OCI-LY7 (cell line): Measurements from ENCODE around the gene EIF5AL1. TPM values are rescaled to one million over a fixed set of nuclear protein-coding genes. Genes with fewer than 3 reads are reported as not detected.

Experiments used
- BruUV-seq: library from RNA; stranded (reverse); fragments of 400-500 nt; replicated peaks from 2 replicates; lab custom pipeline; 2021; lab: Mats Ljungman, UMichigan
- CTCF ChIA-PET: fragments of 300-600 bp; sonication (Branson Sonifier 250); formaldehyde crosslinking; loops from one replicate; lab custom pipeline; 2022; ENCODE audit warnings: antibody characterized with exemption; ENCODE audit not compliant: unreplicated experiment; lab: Charles Lee
- POLR2A ChIA-PET: fragments of 300-600 bp; sonication (Branson Sonifier 250); formaldehyde crosslinking; loops from one replicate; lab custom pipeline; 2022; ENCODE audit warnings: antibody characterized with exemption; lab: Charles Lee
- DNase-seq: peaks from one replicate; pipeline ENCODE4 v3.0.0-alpha.2; 2015; ENCODE audit warnings: low spot score
- H2AFZ ChIP-seq: fragments of 200-600 bp; sonication (generic), shearing (Covaris generic); 2 replicates; pipeline ENCODE4 v1.6.1; 2014; ENCODE audit warnings: mild to moderate bottlenecking, antibody characterized with exemption, low read length, moderate library complexity
- H3K27ac ChIP-seq: fragments of 200-600 bp; sonication (generic); 2 replicates; pipeline ENCODE4 v1.5.1; 2014; ENCODE audit warnings: mixed run types, low read depth, mild to moderate bottlenecking, moderate library complexity, low read length, inconsistent platforms; ENCODE audit not compliant: poor library complexity, severe bottlenecking
- H3K36me3 ChIP-seq: fragments of 200-600 bp; sonication (generic); 2 replicates; pipeline ENCODE4 v1.6.1; 2014; ENCODE audit warnings: mild to moderate bottlenecking, antibody characterized with exemption, low read length, moderate library complexity, mixed read lengths; ENCODE audit not compliant: insufficient read depth
- H3K4me1 ChIP-seq: fragments of 200-600 bp; sonication (generic); 2 replicates; pipeline ENCODE4 v1.5.1; 2014; ENCODE audit warnings: mild to moderate bottlenecking, low read length; ENCODE audit not compliant: insufficient read depth, poor library complexity, severe bottlenecking
- H3K4me2 ChIP-seq: fragments of 200-600 bp; sonication (generic); 2 replicates; pipeline ENCODE4 v1.6.1; 2014; ENCODE audit warnings: mild to moderate bottlenecking, low read length
- H3K4me3 ChIP-seq: fragments of 200-600 bp; sonication (generic); 2 replicates; pipeline ENCODE4 v1.5.1; 2014; ENCODE audit warnings: mild to moderate bottlenecking, low read depth, low read length; ENCODE audit not compliant: poor library complexity, severe bottlenecking
- H3K79me2 ChIP-seq: fragments of 200-600 bp; sonication (generic); 2 replicates; pipeline ENCODE4 v1.6.1; 2016; ENCODE audit warnings: low read depth, mild to moderate bottlenecking, low read length, moderate library complexity, mixed read lengths; ENCODE audit not compliant: insufficient read depth
- H3K9me2 ChIP-seq: fragments of 200-600 bp; sonication (generic); 2 replicates; pipeline ENCODE4 v1.6.1; 2016; ENCODE audit warnings: mild to moderate bottlenecking, low read length, mixed read lengths; ENCODE audit not compliant: insufficient read depth
- H3K9me3 ChIP-seq: fragments of 200-600 bp; sonication (generic); 2 replicates; pipeline ENCODE4 v1.6.1; 2014; ENCODE audit warnings: mild to moderate bottlenecking, mixed run types, low read length, mixed read lengths
- H4K20me1 ChIP-seq: fragments of 200-600 bp; sonication (generic); 2 replicates; pipeline ENCODE4 v1.6.1; 2014; ENCODE audit warnings: mild to moderate bottlenecking, antibody characterized with exemption, low read length, moderate library complexity, mixed read lengths; ENCODE audit not compliant: insufficient read depth
- EZH2phosphoT487 ChIP-seq: fragments of 200-600 bp; sonication (generic); IDR thresholded peaks from 2 replicates; pipeline ENCODE4 v1.6.1; 2018; ENCODE audit warnings: low read depth, borderline replicate concordance, mild to moderate bottlenecking, mixed run types, antibody characterized with exemption, low read length, moderate library complexity, mixed read lengths
- intact Hi-C: fragments of 100-400 bp; cut with micrococcal nuclease; formaldehyde crosslinking; loops from one replicate; pipeline ENCODE4 v1.10.0; 2022; ENCODE audit not compliant: unreplicated experiment
- total RNA-seq, 2 experiments: library from RNA; depleted of rRNA in 1 of 2; stranded (reverse); fragments of >200 nt in 1 of 2; shearing (Covaris generic) in 1 of 2; gene quantifications; 2 replicates each; pipeline ENCODE4 v1.2.3, GENCODE V29; 2014 to 2022
- TF ChIP-seq, protein P1 (sequence below): fragments of 200-600 bp; sonication (generic); conservative IDR thresholded peaks from 2 replicates; pipeline ENCODE4 v1.5.1; 2014; ENCODE audit warnings: mild to moderate bottlenecking, antibody characterized with exemption, low read length, moderate library complexity, mixed read lengths

EIF5AL1 gene
- total RNA-seq, 2 experiments from 2014 or later, result 0.38 to 1.5 TPM

DNA sequence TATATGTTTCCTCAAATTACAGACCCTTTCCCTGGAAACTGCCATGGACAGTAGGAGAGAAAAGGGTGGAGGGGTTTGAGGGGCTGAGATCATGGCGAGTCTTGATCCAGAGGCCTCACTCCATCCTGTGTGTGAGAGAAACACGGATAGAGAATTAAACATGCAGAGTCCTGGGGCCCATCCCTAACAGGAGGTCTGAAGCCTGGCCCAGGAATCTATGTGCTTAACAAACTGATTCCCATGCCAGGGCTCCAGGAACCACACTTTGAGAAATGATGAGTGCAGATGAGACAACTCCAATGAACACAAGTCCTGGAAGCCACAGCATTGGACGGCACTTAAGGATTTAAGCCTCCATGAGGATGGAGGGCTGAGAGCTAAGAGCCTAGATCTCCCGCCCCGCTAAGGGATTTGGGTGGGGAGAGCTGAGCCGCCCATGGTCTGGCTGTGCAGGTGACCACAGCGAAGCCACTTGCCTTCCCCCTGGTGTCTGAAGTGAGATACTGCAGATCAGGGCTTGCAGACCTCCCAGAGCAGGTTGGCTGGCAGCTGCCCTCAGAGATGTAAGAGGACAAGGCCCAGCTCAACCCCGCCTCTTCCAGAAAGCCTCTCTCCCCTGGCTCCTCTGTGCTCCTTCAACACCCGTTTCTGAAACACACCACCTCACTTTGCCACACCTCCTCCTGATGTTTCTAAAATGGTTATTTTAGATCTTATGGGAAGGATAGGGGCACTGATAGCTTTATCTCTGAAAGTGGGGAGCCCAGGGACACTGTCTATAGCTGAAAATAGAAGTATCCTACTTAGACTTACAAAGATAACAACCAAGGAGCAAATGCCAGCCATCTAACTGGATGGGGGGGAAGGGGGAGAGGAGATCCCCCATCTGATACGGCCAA, 24.8 kb upstream of the EIF5AL1 start:
- no peaks in the 10 kb centered on the region for H3K4me1 ChIP-seq
- H3K27ac ChIP-seq, result no peak overlapping the region
- H3K4me3 ChIP-seq, result no peak overlapping the region
- H3K4me2 ChIP-seq, result no peak overlapping the region
- H3K9me2 ChIP-seq, result no peaks in the 10 kb centered on the region
- no peak overlapping the region for H2AFZ ChIP-seq
- H3K36me3 ChIP-seq, result no peaks in the 10 kb centered on the region
- BruUV-seq, result no TSS peak
- no peaks in the 10 kb centered on the region for H3K9me3 ChIP-seq
- ChIA-PET POLR2A (no interaction called here), CTCF (no interaction called here)
- TF ChIP-seq, protein P1, sequence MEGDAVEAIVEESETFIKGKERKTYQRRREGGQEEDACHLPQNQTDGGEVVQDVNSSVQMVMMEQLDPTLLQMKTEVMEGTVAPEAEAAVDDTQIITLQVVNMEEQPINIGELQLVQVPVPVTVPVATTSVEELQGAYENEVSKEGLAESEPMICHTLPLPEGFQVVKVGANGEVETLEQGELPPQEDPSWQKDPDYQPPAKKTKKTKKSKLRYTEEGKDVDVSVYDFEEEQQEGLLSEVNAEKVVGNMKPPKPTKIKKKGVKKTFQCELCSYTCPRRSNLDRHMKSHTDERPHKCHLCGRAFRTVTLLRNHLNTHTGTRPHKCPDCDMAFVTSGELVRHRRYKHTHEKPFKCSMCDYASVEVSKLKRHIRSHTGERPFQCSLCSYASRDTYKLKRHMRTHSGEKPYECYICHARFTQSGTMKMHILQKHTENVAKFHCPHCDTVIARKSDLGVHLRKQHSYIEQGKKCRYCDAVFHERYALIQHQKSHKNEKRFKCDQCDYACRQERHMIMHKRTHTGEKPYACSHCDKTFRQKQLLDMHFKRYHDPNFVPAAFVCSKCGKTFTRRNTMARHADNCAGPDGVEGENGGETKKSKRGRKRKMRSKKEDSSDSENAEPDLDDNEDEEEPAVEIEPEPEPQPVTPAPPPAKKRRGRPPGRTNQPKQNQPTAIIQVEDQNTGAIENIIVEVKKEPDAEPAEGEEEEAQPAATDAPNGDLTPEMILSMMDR, result peak; percentile 76
- no peak for TF ChIP-seq EZH2phosphoT487
- intact Hi-C loops, result loop anchor here (1.0 kb wide), 1 partner anchor 113 kb away; no protein-coding TSS in a partner anchor
- no peaks in the 10 kb centered on the region for H4K20me1 ChIP-seq
- H3K79me2 ChIP-seq, result no peaks in the 10 kb centered on the region
- DNase-seq, result peak; percentile 56

DNA sequence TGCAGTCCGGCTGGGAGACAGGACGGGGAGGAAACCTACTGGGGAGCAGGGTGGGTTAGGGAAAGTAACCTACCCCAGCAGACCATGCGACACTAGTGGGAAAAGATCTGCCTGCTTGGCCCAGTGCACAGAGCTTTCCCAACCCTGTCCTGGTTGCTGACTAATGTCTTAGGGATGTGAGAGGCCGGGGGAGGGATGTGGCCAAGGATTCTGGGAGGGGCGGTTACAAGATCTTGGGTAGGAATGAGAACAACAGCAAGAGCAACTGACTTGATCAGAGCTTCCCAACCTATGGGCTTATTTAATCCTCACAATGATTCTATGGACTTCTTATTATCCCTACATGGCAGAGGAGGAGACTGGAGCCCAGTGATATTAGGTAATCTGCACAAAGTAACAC, 24.0 kb upstream of the EIF5AL1 start:
- Histone ChIP-seq H3K79me2 (no peaks in the 10 kb centered on the region), H3K9me3 (no peaks in the 10 kb centered on the region), H3K4me3 (no peak overlapping the region), H3K9me2 (no peaks in the 10 kb centered on the region), H4K20me1 (no peaks in the 10 kb centered on the region), H3K4me2 (no peak overlapping the region), H3K36me3 (no peaks in the 10 kb centered on the region), H2AFZ (peak overlapping the region; percentile 2; the same call in 1 of the 2 replicates), H3K27ac (no peak overlapping the region), H3K4me1 (no peaks in the 10 kb centered on the region)
- BruUV-seq, result no TSS peak
- DNase-seq, result no peak
- ChIA-PET POLR2A (no interaction called here), CTCF (no interaction called here)
- no peak for TF ChIP-seq EZH2phosphoT487
- TF ChIP-seq, protein P1, result no peak
- intact Hi-C loops, result no loop called here

DNA sequence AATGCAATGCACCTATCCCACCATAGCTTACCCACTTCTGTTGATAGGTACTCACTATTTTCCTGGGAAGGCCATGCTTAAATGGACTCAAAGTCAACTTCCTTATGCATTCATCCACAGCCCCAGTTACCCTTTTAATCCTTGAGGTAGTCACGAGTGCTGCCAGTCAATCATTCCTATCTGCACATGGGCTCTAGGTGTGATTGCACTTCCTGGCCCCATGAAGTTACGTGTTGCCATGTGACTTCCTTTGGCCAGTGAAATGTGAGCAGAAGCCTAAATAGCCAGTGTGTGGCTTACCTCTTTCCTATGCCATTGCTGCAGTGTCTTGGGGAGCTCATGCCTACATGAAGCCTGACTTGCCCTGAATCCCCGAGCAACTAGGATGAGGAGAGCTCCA, 23.5 kb upstream of the EIF5AL1 start:
- Histone ChIP-seq H4K20me1 (no peaks in the 10 kb centered on the region), H3K27ac (no peak overlapping the region), H3K9me3 (no peaks in the 10 kb centered on the region), H3K4me3 (no peak overlapping the region), H3K9me2 (no peaks in the 10 kb centered on the region), H2AFZ (peak overlapping the region; percentile 2; the same call in 1 of the 2 replicates), H3K4me1 (no peaks in the 10 kb centered on the region), H3K79me2 (no peaks in the 10 kb centered on the region), H3K4me2 (no peak overlapping the region), H3K36me3 (no peaks in the 10 kb centered on the region)
- ChIA-PET POLR2A (no interaction called here), CTCF (no interaction called here)
- no peak for DNase-seq
- intact Hi-C loops, result no loop called here
- no TSS peak for BruUV-seq
- TF ChIP-seq EZH2phosphoT487, result no peak
- TF ChIP-seq, protein P1, result no peak
